Urinary bladder (tissue), 4 donors: Measurements from ENCODE around the gene LATS1. TPM values are rescaled to one million over a fixed set of nuclear protein-coding genes. Genes with fewer than 3 reads are reported as not detected.
"Not testable (repeated sequence)": the region's sequence is repeated elsewhere in the genome, so short reads cannot be mapped to it uniquely, and the experiment has no call there.

ENCODE experiments used
- DNase-seq: peaks from one replicate; pipeline ENCODE4 v3.0.0-alpha.2; 2015; ENCODE audit errors: extremely low spot score
- H3K27ac ChIP-seq: one replicate; pipeline ENCODE4 v1.5.1; 2013; ENCODE audit warnings: low read depth, mild to moderate bottlenecking, moderate library complexity
- H3K36me3 ChIP-seq: one replicate; pipeline ENCODE4 v1.6.1; 2013; ENCODE audit warnings: mild to moderate bottlenecking, moderate library complexity; ENCODE audit not compliant: insufficient read depth
- H3K4me1 ChIP-seq: one replicate; pipeline ENCODE4 v1.6.1; 2013; ENCODE audit warnings: mild to moderate bottlenecking, moderate library complexity; ENCODE audit not compliant: insufficient read depth
- H3K4me3 ChIP-seq: one replicate; pipeline ENCODE4 v1.5.1; 2013; ENCODE audit warnings: low read depth, low read length
- WGBS: extraction: QIAGEN DNeasy Blood & Tissue Kit; methylation state at CpG from one replicate; pipeline ENCODE4 v1.1.7; 2013; 5-methylcytosine and 5-hydroxymethylcytosine counted together
- polyA plus RNA-seq: library from polyadenylated mRNA; stranded (reverse); fragments of 200-250 nt; gene quantifications from one replicate; pipeline ENCODE4 v1.2.3, GENCODE V29; 2013
- total RNA-seq: library from RNA; depleted of rRNA; stranded (reverse); fragments of >200 nt; gene quantifications from one replicate; pipeline ENCODE4 v1.2.3, GENCODE V29; 2014
- donor health status: healthy with polysubstance abuse.
- donor health status: healthy.

The LATS1 gene
- total RNA-seq (36.7 TPM), polyA plus RNA-seq (12.1 TPM)

GRCh38 chr6:149717588-149718458 is at the start of gene LATS1:
TSS of gene LATS1 (minus strand) at chr6:149718101. CDS start at chr6:149702126, 15,975 bp downstream.
- H3K4me3 ChIP-seq: peak within 1 kb of the TSS; percentile 64
- H3K36me3 ChIP-seq: no peaks in the 10 kb centered on the region
- no peaks in the 10 kb centered on the region for H3K4me1 ChIP-seq
- peak; percentile 71 for DNase-seq
- WGBS: under 1% methylated on average over 82 of the region's 82 CpGs
- peak within 1 kb of the TSS; percentile 100 for H3K27ac ChIP-seq

- no peak for DNase-seq
- no peaks in the 10 kb centered on the region for H3K36me3 ChIP-seq
- no peaks in the 10 kb centered on the region for H3K4me1 ChIP-seq
- 81% methylated on average over 3 of the region's 3 CpGs for WGBS
- H3K27ac ChIP-seq: no peak overlapping the region
- no peak overlapping the region for H3K4me3 ChIP-seq
These were observed 48.4 kb upstream of the LATS1 start for GRCh38 chr6:149766156-149766769.

DNA sequence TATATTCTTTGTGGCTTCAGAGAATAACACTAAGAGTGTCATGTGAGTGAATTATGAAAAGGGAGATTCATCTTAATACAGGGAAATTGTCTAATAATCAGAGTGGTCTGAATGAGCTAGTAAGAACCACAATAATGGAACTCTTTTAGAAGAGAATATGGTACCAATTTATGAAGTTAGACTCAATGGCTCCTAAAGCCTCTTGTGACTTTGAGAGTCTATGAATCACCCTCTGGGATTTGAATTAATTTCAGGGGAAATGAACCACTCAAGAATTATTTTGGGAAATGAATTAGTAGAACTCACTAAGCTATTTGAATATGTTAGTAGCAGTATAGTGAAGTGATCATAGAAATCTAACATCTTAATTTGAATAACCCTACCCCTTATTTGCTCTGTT is 46.0 kb upstream of the LATS1 start:
- Histone ChIP-seq H3K27ac (no peak overlapping the region), H3K4me3 (no peak overlapping the region), H3K4me1 (no peaks in the 10 kb centered on the region), H3K36me3 (no peaks in the 10 kb centered on the region)
- no peak for DNase-seq

DNA sequence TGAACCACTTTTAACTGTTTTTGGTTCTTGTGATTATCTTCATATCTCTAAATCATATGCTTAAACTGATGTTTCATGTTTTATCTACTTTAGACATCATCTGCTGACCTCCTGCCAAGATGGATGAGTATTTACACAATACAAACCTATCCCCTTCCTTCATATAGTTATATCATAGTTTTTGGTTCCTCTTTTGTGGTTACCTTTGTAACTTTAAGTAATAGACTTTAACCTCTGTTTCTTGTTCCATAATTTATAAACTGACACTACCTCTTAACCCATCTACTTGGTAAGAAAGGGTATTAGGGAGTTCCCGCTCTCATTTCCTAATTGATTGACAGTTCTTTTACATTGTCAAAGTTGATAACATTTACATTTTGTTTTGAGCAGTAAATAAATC is 43.5 kb upstream of the LATS1 start:
- WGBS: 92% methylated on average over 1 of the region's 1 CpG
- no peaks in the 10 kb centered on the region for H3K4me1 ChIP-seq
- no peak for DNase-seq

DNA sequence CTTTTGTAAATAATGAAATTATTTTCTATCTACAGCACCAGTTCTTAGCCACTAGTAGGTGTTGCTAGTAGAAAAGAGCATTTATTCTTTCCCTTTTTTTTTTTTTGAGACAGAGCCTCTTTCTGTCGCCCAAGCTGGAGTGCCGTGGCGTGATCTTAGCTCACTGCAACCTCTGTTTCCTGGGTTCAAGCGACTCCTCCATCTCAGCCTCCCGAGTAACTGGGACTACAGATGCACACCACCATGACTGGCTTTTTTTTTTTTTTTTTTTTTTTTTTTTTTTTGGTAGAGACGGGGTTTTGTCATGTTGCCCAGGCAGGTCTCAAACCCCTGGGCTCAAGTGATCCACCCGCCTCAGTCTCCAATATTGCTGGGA is 38.3 kb upstream of the LATS1 start:
- no peak overlapping the region for H3K27ac ChIP-seq
- 87% methylated on average over 7 of the region's 7 CpGs for WGBS
- no peak for DNase-seq
- peaks cover 1% of the 10 kb centered on the region for H3K36me3 ChIP-seq
- no peak overlapping the region for H3K4me3 ChIP-seq
- H3K4me1 ChIP-seq: no peaks in the 10 kb centered on the region

More for the DNA sequence above, 43.5 kb upstream of the LATS1 start:
- H3K36me3 ChIP-seq: no peaks in the 10 kb centered on the region
- H3K4me3 ChIP-seq: no peak overlapping the region
- H3K27ac ChIP-seq: no peak overlapping the region

- Histone ChIP-seq H3K36me3 (peaks cover 1% of the 10 kb centered on the region), H3K4me3 (no peak overlapping the region), H3K4me1 (no peaks in the 10 kb centered on the region), H3K27ac (no peak overlapping the region)
- no peak for DNase-seq
- 88% methylated on average over 9 of the region's 9 CpGs for WGBS
These were observed 37.7 kb upstream of the LATS1 start for GRCh38 chr6:149755300-149756260.

- H3K4me3 ChIP-seq: no peak overlapping the region
- H3K4me1 ChIP-seq: no peaks in the 10 kb centered on the region
- DNase-seq: no peak
- WGBS: 90% methylated on average over 4 of the region's 4 CpGs
- peaks cover 1% of the 10 kb centered on the region for H3K36me3 ChIP-seq
- no peak overlapping the region for H3K27ac ChIP-seq
These were observed 36.6 kb upstream of the LATS1 start for GRCh38 chr6:149754548-149754947.

DNA sequence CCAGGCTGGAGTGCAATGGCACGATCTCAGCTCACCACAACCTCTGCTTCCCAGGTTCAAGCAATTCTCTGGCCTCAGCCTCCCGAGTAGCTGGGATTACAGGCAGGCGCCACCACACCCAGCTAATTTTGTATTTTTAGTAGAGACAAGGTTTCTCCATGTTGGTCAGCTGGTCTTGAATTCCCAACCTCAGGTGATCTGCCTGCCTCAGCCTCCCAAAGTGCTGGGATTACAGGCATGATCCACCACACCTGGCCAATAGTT is 35.4 kb upstream of the LATS1 start:
- WGBS: 93% methylated on average over 3 of the region's 3 CpGs
- H3K4me1 ChIP-seq, H3K4me3 ChIP-seq, DNase-seq, H3K36me3 ChIP-seq, H3K27ac ChIP-seq: not testable (repeated sequence)

GRCh38 chr6:149752600-149753373 is 34.9 kb upstream of the LATS1 start:
- Histone ChIP-seq H3K4me3 (no peak overlapping the region), H3K27ac (no peak overlapping the region), H3K36me3 (peaks cover 1% of the 10 kb centered on the region), H3K4me1 (no peaks in the 10 kb centered on the region)
- WGBS: 92% methylated on average over 4 of the region's 4 CpGs
- no peak for DNase-seq

DNA sequence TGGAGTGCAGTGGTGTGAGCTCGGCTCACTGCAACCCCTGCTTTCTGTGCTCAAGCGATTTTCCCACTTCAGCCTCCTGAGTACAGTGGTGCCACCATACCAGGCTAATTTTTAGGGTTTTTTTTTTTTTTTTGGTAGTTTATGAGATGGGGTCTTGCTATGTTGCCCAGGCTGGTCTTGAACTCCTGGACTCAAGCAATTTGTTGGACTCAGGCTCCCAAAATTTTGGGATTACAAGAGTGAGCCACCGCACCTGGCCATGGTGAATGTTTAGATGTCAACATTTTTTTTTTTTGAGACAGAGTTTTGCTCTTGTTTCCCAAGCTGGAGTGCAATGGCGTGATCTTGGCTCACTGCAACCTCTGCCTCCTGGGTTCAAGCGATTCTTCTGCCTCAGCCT is 34.0 kb upstream of the LATS1 start:
- not testable (repeated sequence) for H3K4me3 ChIP-seq, H3K4me1 ChIP-seq, DNase-seq, H3K27ac ChIP-seq, H3K36me3 ChIP-seq
- 97% methylated on average over 5 of the region's 5 CpGs for WGBS

- no peak overlapping the region for H3K4me3 ChIP-seq
- 97% methylated on average over 8 of the region's 8 CpGs for whole genome bisulfite sequencing
- no peaks in the 10 kb centered on the region for H3K4me1 ChIP-seq
- H3K27ac ChIP-seq: no peak overlapping the region
- no peak for DNase-seq
- peaks cover 1% of the 10 kb centered on the region for H3K36me3 ChIP-seq
These were observed 33.3 kb upstream of the LATS1 start for GRCh38 chr6:149751239-149751638.

GRCh38 chr6:149750136-149750609 is 32.3 kb upstream of the LATS1 start:
- Histone ChIP-seq H3K4me3 (peak overlapping the region; percentile 95), H3K4me1 (no peaks in the 10 kb centered on the region), H3K27ac (peak overlapping the region; percentile 82), H3K36me3 (peaks cover 1% of the 10 kb centered on the region)
- under 1% methylated on average over 25 of the region's 25 CpGs for WGBS
- DNase-seq: no peak

DNA sequence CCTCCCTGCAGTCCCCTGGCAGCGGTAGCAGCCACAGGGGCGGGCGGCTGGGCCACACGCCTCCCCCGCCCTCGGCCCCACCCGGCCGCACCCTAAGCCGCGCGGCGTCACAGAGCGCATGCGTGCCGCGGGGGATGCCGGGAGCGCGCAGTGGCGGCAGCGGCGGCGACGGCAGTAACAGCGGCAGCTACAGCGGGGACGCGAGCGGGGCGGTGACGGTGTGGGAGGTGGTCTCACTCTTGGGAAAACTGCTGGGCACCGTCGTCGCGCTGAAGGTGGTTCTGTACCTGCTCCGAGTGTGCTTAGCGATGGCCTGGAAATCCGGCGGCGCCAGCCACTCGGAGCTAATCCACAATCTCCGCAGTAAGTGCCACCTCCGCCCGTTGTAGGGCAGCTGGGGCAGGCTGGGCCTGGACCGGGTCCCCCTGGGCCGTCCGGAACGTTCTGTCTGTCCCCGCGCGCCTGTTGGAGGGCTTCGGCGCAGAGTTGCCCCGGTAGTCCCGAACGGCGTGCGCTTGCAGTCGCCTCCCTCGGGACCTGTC is 31.8 kb upstream of the LATS1 start, which contains the start of gene PCMT1:
Gene PCMT1 (plus strand): TSS at position 148 of the 542 bp plus-strand sequence. CDS start 161 bp downstream, at position 309.
- peaks cover 1% of the 10 kb centered on the region for H3K36me3 ChIP-seq
- under 1% methylated on average over 60 of the region's 60 CpGs for WGBS
- peak; percentile 60 for DNase-seq
- peak within 1 kb of the TSS; percentile 82 for H3K27ac ChIP-seq
- H3K4me1 ChIP-seq: no peaks in the 10 kb centered on the region
- H3K4me3 ChIP-seq: peak within 1 kb of the TSS; percentile 95
